ENCODE results near the gene HSF5. TPM values are rescaled to one million over a fixed set of nuclear protein-coding genes. Genes with fewer than 3 reads are reported as not detected.

Gene HSF5
- total and polyA plus RNA-seq, 2 donors (not counting 3 experiments of a cell fraction or from before 2014, with no cell fraction given), result 0.03 TPM; not detected in 1

GRCh38 chr17:58412961-58413586 is 75.1 kb downstream of the HSF5 start:
- Histone ChIP-seq H3K27ac (ENCODE audit: insufficient read depth, low read depth, low read length) (no peak overlapping the region), H3K9ac (replicated peaks; ENCODE audit: extremely low read depth, insufficient read depth, low read length) (no peak overlapping the region), H3K4me3 (replicated peaks in 1 of 3; ENCODE audit: insufficient read depth in 1 of 3, low read depth in 1 of 3, low read length in 3 of 3) (no peak overlapping the region), H3K9me1 (replicated peaks; ENCODE audit: control insufficient read depth, extremely low read depth, insufficient read depth, low read length) (no peaks in the 10 kb centered on the region), H3K4me2 (ENCODE audit: insufficient read depth, low read length) (no peak overlapping the region), H3K36me3 (ENCODE audit: control insufficient read depth in 2 of 2, extremely low read depth in 1 of 2, insufficient read depth in 2 of 2, low read length in 2 of 2) (no peaks in the 10 kb centered on the region), H2AFZ (ENCODE audit: low read depth, low read length) (no peak overlapping the region), H3K9me3 (replicated peaks; ENCODE audit: control insufficient read depth, insufficient read depth, low read length) (no peaks in the 10 kb centered on the region), H3K4me1 (ENCODE audit: control insufficient read depth, extremely low read depth, insufficient read depth, low read length) (no peaks in the 10 kb centered on the region), H3K79me2 (ENCODE audit: control insufficient read depth, insufficient read depth, low read length) (no peaks in the 10 kb centered on the region), H4K20me1 (replicated peaks; ENCODE audit: control insufficient read depth, extremely low read depth, insufficient read depth, low read length) (no peaks in the 10 kb centered on the region), H3K27me3 (ENCODE audit: control insufficient read depth in 2 of 2, insufficient read depth in 2 of 2, low read length in 2 of 2) (peaks cover 3 to 38% of the 10 kb centered on the region in 2 experiments)
- no TSS peak for BruUV-seq (replicated peaks)
- DNase-seq (ENCODE audit: low read depth, low spot score) (no peak), FAIRE-seq (no peak)
- POLR2A ChIA-PET, result no interaction called here
- dilution Hi-C loops (cut with MboI; ENCODE audit: extremely low pct_ligation_motif_present, low sequenced_read_pairs) (no loop called here), intact Hi-C loops (cut with micrococcal nuclease) (no loop called here)
- TF ChIP-seq JUN (IDR thresholded peaks at IDR 0.05; ENCODE audit: borderline replicate concordance, insufficient read depth, insufficient read length, low read depth) (no peak), MAX (IDR thresholded peaks at IDR 0.05; ENCODE audit: insufficient read depth, insufficient read length) (no peak), POLR2AphosphoS5 (IDR thresholded peaks at IDR 0.05; ENCODE audit: insufficient read depth, low read depth, low read length) (no peak), FOS (IDR thresholded peaks at IDR 0.05; ENCODE audit: borderline replicate concordance, insufficient read depth, low read length) (no peak), EZH2 (IDR thresholded peaks at IDR 0.05; ENCODE audit: borderline replicate concordance, low read depth, low read length, severe bottlenecking) (no peak), CTCF (IDR thresholded peaks at IDR 0.05; ENCODE audit: extremely low read depth in 1 of 2, insufficient read depth in 1 of 2, low read depth in 1 of 2, low read length in 2 of 2) (no peak), GATA2 (IDR thresholded peaks at IDR 0.05; ENCODE audit: insufficient read depth, insufficient read length, low read depth, low read length) (no peak), POLR2A (IDR thresholded peaks at IDR 0.05; ENCODE audit: low read depth, low read length) (no peak), MYC (IDR thresholded peaks at IDR 0.05; ENCODE audit: low read depth, low read length) (no peak)
- CTCF ChIA-PET, result interaction anchor here (1.0 to 1.4 kb wide), 3 partner anchors 23 to 109 kb away, joined by 3 to 5 read pairs (median 4); no protein-coding TSS in a partner anchor
